Neural cell (in vitro differentiated cells): ENCODE results near the gene RLF.

ENCODE experiments used
- EZH2 ChIP-seq: fragments of 200-600, 300-800 bp; shearing (Covaris generic), sonication (generic); IDR thresholded peaks from 2 replicates; pipeline ENCODE4 v1.6.1; 2014; ENCODE audit warnings: antibody characterized with exemption, low read length, borderline replicate concordance, mild to moderate bottlenecking; ENCODE audit not compliant: insufficient read depth, poor library complexity, severe bottlenecking
- MXI1 ChIP-seq: fragments of 450-650 bp; conservative IDR thresholded peaks from 2 replicates; pipeline ENCODE4 v1.6.1; 2014; ENCODE audit warnings: antibody characterized with exemption, mild to moderate bottlenecking; ENCODE audit not compliant: poor library complexity, severe bottlenecking
- POLR2AphosphoS5 ChIP-seq: IDR thresholded peaks from 2 replicates; pipeline ENCODE4 v1.6.1; 2012
- SMC3 ChIP-seq: fragments of 450-650 bp; conservative IDR thresholded peaks from 2 replicates; pipeline ENCODE4 v1.6.1; 2014; ENCODE audit warnings: antibody characterized with exemption, mild to moderate bottlenecking, moderate library complexity; ENCODE audit not compliant: poor library complexity
- TAF1 ChIP-seq: IDR thresholded peaks from 2 replicates; pipeline ENCODE4 v1.6.1; 2012; ENCODE audit warnings: low read depth
- TF ChIP-seq, protein P1 (sequence below): fragments of 450-650 bp; IDR thresholded peaks from 2 replicates; pipeline ENCODE4 v1.5.1; 2014; ENCODE audit warnings: antibody characterized with exemption, mild to moderate bottlenecking, moderate library complexity; ENCODE audit not compliant: poor library complexity, severe bottlenecking
- TF ChIP-seq, protein P2 (sequence below): IDR thresholded peaks from 2 replicates; pipeline ENCODE4 v1.6.1; 2012; ENCODE audit warnings: borderline replicate concordance

GRCh38 chr1:40204856-40205255, 43.7 kb downstream of the RLF start:
- TF ChIP-seq SMC3 (no peak), POLR2AphosphoS5 (no peak), TAF1 (no peak), MXI1 (no peak), EZH2 (no peak)
- TF ChIP-seq, protein P1, sequence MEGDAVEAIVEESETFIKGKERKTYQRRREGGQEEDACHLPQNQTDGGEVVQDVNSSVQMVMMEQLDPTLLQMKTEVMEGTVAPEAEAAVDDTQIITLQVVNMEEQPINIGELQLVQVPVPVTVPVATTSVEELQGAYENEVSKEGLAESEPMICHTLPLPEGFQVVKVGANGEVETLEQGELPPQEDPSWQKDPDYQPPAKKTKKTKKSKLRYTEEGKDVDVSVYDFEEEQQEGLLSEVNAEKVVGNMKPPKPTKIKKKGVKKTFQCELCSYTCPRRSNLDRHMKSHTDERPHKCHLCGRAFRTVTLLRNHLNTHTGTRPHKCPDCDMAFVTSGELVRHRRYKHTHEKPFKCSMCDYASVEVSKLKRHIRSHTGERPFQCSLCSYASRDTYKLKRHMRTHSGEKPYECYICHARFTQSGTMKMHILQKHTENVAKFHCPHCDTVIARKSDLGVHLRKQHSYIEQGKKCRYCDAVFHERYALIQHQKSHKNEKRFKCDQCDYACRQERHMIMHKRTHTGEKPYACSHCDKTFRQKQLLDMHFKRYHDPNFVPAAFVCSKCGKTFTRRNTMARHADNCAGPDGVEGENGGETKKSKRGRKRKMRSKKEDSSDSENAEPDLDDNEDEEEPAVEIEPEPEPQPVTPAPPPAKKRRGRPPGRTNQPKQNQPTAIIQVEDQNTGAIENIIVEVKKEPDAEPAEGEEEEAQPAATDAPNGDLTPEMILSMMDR, result no peak
- TF ChIP-seq, protein P2, sequence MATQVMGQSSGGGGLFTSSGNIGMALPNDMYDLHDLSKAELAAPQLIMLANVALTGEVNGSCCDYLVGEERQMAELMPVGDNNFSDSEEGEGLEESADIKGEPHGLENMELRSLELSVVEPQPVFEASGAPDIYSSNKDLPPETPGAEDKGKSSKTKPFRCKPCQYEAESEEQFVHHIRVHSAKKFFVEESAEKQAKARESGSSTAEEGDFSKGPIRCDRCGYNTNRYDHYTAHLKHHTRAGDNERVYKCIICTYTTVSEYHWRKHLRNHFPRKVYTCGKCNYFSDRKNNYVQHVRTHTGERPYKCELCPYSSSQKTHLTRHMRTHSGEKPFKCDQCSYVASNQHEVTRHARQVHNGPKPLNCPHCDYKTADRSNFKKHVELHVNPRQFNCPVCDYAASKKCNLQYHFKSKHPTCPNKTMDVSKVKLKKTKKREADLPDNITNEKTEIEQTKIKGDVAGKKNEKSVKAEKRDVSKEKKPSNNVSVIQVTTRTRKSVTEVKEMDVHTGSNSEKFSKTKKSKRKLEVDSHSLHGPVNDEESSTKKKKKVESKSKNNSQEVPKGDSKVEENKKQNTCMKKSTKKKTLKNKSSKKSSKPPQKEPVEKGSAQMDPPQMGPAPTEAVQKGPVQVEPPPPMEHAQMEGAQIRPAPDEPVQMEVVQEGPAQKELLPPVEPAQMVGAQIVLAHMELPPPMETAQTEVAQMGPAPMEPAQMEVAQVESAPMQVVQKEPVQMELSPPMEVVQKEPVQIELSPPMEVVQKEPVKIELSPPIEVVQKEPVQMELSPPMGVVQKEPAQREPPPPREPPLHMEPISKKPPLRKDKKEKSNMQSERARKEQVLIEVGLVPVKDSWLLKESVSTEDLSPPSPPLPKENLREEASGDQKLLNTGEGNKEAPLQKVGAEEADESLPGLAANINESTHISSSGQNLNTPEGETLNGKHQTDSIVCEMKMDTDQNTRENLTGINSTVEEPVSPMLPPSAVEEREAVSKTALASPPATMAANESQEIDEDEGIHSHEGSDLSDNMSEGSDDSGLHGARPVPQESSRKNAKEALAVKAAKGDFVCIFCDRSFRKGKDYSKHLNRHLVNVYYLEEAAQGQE, result no peak
